ENCODE measurements around the gene MIDN. TPM values are rescaled to one million over a fixed set of nuclear protein-coding genes. Genes with fewer than 3 reads are reported as not detected.
A peak's percentile ranks its signal among the peaks of the same experiment; 100 is the strongest.

MIDN gene
- total and polyA plus RNA-seq, 2 experiments from 2014 or later = 30.1 to 98.4 TPM

DNA sequence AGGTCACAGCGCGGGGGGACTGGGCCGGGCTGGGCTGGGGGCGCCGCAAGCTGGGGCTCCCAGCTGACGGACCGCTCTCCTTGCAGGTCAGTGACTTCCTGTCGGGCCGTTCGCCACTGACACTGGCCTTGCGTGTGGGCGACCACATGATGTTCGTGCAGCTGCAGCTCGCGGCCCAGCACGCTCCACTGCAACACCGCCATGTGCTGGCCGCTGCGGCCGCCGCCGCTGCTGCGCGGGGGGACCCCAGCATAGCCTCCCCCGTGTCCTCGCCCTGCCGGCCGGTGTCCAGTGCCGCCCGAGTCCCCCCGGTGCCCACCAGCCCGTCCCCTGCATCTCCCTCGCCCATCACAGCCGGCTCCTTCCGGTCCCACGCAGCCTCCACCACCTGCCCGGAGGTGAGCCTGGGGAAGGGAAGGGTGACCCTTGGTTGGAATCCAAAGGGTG is 5.7 kb downstream of the MIDN start:
- Histone ChIP-seq H3K36me3 (replicated peaks; ENCODE audit: insufficient read depth, low read depth) (no peaks in the 10 kb centered on the region), H3K4me1 (ENCODE audit: insufficient read depth) (peaks cover 50% of the 10 kb centered on the region)

DNA sequence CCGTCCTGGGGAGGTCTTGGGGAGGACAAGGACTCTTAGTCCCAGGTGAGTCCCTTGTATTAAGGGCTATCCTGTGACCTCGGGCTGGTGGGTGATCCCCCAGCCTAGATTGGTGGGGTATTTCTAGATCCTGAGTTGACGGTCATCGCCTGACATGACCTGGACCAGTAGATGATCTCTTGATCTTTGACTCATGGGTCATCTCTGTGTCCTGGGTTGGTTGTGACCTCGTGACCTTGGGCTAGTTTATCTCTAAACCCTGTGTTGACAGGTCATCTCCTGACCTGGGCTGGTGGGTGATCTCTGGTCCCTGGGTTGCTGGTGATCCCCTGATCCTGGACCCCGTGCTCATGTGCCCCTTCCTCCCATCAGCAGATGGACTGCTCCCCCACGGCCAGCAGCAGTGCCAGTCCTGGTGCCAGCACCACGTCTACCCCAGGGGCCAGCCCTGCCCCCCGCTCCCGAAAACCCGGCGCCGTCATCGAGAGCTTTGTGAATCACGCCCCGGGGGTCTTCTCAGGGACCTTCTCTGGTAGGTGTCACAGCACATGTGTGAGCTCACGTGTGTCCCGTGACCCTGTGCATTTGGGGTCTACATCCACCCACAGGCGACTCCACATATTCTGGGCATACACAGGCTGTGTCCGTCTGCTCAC is 6.3 kb downstream of the MIDN start:
- no peak overlapping the region for H3K4me3 ChIP-seq
- H4K20me1 ChIP-seq (ENCODE audit: insufficient read depth, poor library complexity, severe bottlenecking) = peaks cover 42% of the 10 kb centered on the region
- H3K36me3 ChIP-seq (replicated peaks; ENCODE audit: insufficient read depth, low read depth) = no peaks in the 10 kb centered on the region
- H3K9me3 ChIP-seq (ENCODE audit: low read depth) = no peaks in the 10 kb centered on the region
- no peak for DNase-seq (ENCODE audit: low spot score)
- H3K9me2 ChIP-seq (replicated peaks; ENCODE audit: insufficient read depth) = no peaks in the 10 kb centered on the region
- H3K79me2 ChIP-seq = peaks cover 67% of the 10 kb centered on the region
- H3K4me1 ChIP-seq (ENCODE audit: insufficient read depth) = peaks cover 53% of the 10 kb centered on the region
- H3K27me3 ChIP-seq = no peaks in the 10 kb centered on the region
- H2AFZ ChIP-seq = no peak overlapping the region
- 92% methylated on average over 20 of the region's 20 CpGs for WGBS (ENCODE audit: low lambda C conversion rate, missing lambda C conversion rate)
- no peak for TF ChIP-seq EZH2phosphoT487 (IDR thresholded peaks at IDR 0.05; ENCODE audit: low read depth, severe bottlenecking, unreplicated experiment)
- TF ChIP-seq, protein P1, sequence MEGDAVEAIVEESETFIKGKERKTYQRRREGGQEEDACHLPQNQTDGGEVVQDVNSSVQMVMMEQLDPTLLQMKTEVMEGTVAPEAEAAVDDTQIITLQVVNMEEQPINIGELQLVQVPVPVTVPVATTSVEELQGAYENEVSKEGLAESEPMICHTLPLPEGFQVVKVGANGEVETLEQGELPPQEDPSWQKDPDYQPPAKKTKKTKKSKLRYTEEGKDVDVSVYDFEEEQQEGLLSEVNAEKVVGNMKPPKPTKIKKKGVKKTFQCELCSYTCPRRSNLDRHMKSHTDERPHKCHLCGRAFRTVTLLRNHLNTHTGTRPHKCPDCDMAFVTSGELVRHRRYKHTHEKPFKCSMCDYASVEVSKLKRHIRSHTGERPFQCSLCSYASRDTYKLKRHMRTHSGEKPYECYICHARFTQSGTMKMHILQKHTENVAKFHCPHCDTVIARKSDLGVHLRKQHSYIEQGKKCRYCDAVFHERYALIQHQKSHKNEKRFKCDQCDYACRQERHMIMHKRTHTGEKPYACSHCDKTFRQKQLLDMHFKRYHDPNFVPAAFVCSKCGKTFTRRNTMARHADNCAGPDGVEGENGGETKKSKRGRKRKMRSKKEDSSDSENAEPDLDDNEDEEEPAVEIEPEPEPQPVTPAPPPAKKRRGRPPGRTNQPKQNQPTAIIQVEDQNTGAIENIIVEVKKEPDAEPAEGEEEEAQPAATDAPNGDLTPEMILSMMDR (IDR thresholded peaks at IDR 0.05; ENCODE audit: poor library complexity) = no peak
- TF ChIP-seq EZH2 (IDR thresholded peaks at IDR 0.05; ENCODE audit: borderline replicate concordance) = no peak
- peak overlapping the region; percentile 98 for H3K27ac ChIP-seq
- peak overlapping the region; percentile 91 for H3K4me2 ChIP-seq

More for the DNA sequence above, 5.7 kb downstream of the MIDN start:
- H3K9me2 ChIP-seq (replicated peaks; ENCODE audit: insufficient read depth) = no peaks in the 10 kb centered on the region
- TF ChIP-seq, protein P1 (IDR thresholded peaks at IDR 0.05; ENCODE audit: poor library complexity) = no peak
- TF ChIP-seq EZH2phosphoT487 (IDR thresholded peaks at IDR 0.05; ENCODE audit: low read depth, severe bottlenecking, unreplicated experiment) = no peak
- no peak for TF ChIP-seq EZH2 (IDR thresholded peaks at IDR 0.05; ENCODE audit: borderline replicate concordance)
- peak overlapping the region; percentile 98 for H3K27ac ChIP-seq
- H3K9me3 ChIP-seq (ENCODE audit: low read depth) = no peaks in the 10 kb centered on the region
- H3K4me2 ChIP-seq = peak overlapping the region; percentile 91
- WGBS (ENCODE audit: low lambda C conversion rate, missing lambda C conversion rate) = 96% methylated on average over 14 of the region's 37 CpGs
- H4K20me1 ChIP-seq (ENCODE audit: insufficient read depth, poor library complexity, severe bottlenecking) = peaks cover 42% of the 10 kb centered on the region
- DNase-seq (ENCODE audit: low spot score) = no peak
- H3K4me3 ChIP-seq = no peak overlapping the region
- H3K79me2 ChIP-seq = peaks cover 67% of the 10 kb centered on the region
- no peak overlapping the region for H2AFZ ChIP-seq
- no peaks in the 10 kb centered on the region for H3K27me3 ChIP-seq

DNA sequence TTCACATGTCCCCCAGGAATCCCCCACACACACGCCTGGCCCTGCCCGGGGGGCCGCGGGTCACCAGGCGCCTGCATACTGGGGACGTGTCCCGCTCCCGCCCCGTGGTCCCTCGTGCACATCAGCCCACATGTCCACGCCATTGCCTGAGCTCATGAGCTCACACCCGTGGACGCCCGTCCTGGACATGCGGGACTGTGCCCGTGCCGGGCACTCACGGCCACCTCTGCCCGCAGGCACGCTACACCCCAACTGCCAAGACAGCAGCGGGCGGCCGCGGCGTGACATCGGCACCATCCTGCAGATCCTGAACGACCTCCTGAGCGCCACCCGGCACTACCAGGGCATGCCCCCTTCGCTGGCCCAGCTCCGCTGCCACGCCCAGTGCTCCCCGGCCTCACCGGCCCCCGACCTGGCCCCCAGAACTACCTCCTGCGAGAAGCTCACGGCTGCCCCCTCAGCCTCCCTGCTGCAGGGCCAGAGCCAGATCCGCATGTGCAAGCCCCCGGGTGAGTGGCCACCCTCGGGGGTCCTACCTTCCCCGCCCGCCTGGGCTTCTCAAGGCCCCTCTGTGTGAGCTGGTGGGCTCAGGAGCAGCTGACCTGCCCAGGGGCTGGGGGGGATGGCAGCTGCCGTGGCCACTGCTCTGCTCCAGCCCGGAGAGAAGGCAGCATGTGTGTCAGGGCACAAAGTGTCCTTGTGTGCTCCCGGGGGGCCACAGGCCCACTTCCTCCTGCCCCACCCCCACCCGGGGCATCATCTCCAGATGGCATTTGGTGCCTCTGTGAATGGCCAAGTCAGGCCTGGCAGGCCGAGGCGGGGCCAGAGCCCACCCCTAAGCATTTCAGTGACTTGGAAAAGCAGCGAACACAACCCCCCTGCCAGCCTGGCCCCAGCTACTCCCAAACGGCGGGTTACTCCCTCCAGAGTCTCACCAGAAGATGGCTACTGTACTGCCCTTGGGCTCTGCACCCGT is 7.1 kb downstream of the MIDN start:
- TF ChIP-seq EZH2phosphoT487 (IDR thresholded peaks at IDR 0.05; ENCODE audit: low read depth, severe bottlenecking, unreplicated experiment) (no peak), EZH2 (IDR thresholded peaks at IDR 0.05; ENCODE audit: borderline replicate concordance) (no peak)
- TF ChIP-seq, protein P1 (IDR thresholded peaks at IDR 0.05; ENCODE audit: poor library complexity) = no peak

More for the DNA sequence above, 7.1 kb downstream of the MIDN start:
- WGBS (ENCODE audit: low lambda C conversion rate, missing lambda C conversion rate) = 96% methylated on average over 45 of the region's 52 CpGs
- Histone ChIP-seq H3K79me2 (peaks cover 66% of the 10 kb centered on the region), H3K27ac (peak overlapping the region; percentile 98), H3K4me2 (peak overlapping the region; percentile 91), H4K20me1 (ENCODE audit: insufficient read depth, poor library complexity, severe bottlenecking) (peaks cover 42% of the 10 kb centered on the region), H3K4me3 (no peak overlapping the region), H3K27me3 (no peaks in the 10 kb centered on the region), H2AFZ (no peak overlapping the region), H3K9me2 (replicated peaks; ENCODE audit: insufficient read depth) (no peaks in the 10 kb centered on the region), H3K9me3 (ENCODE audit: low read depth) (no peaks in the 10 kb centered on the region), H3K4me1 (ENCODE audit: insufficient read depth) (peaks cover 61% of the 10 kb centered on the region), H3K36me3 (replicated peaks; ENCODE audit: insufficient read depth, low read depth) (no peaks in the 10 kb centered on the region)
- DNase-seq (ENCODE audit: low spot score) = no peak

Data from hepatocyte (in vitro differentiated cells).